HG03342 (cell line): Measurements from ENCODE around the gene CABP4.

Experiments used
- ATAC-seq: cut with Tn5 transposase; IDR thresholded peaks from one replicate; pipeline ENCODE4 v1.9.1; 2021; ENCODE audit warnings: mild to moderate bottlenecking, moderate library complexity; ENCODE audit not compliant: unreplicated experiment

Gene CABP4

GRCh38 chr11:67507242-67507863, 52.2 kb downstream of the CABP4 start:
- ATAC-seq = no peak

- ATAC-seq = peak; percentile 63
Observed at GRCh38 chr11:67507864-67508485, 52.8 kb downstream of the CABP4 start, which contains the start of gene CDK2AP2. Gene CDK2AP2, minus strand, starts transcription at chr11:67508162. Its CDS starts 80 bp downstream, at chr11:67508082.

GRCh38 chr11:67508486-67509121, 53.5 kb downstream of the CABP4 start:
- peak; percentile 43 for ATAC-seq

GRCh38 chr11:67510023-67510345, 54.8 kb downstream of the CABP4 start:
- no peak for ATAC-seq
